ENCODE data around the gene ST8SIA1.

The ST8SIA1 gene

DNA sequence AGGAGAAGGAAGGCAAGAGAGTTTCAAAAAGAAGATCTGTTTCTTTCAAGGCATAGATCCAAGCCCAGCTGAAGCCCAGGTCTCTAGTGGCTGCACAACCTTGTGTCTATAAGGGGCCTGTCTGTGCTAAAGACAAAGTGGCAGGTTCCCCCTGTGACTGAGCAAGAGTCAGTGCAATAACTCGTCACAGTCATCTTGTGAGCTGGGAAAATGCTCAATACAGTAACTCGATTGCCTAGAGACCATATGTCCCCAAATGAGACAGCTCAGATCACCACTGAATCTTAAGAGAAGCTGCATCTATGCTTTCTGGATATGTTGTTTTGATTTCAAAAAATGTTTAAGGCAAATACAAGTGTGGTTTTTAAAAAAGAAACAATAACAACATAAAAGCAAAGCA, 24.2 kb downstream of the ST8SIA1 start:
- Histone ChIP-seq H3K27me3 (ENCODE audit: control insufficient read depth in 1 of 2, insufficient read depth in 2 of 2, low read length in 2 of 2) (no peaks in the 10 kb centered on the region), H3K4me3 (ENCODE audit: low read length in 2 of 2) (no peak overlapping the region), H3K9me3 (ENCODE audit: control insufficient read depth in 2 of 2, low read length in 2 of 2) (no peaks in the 10 kb centered on the region), H3K4me1 (ENCODE audit: control insufficient read depth, insufficient read depth, low read length) (no peaks in the 10 kb centered on the region), H3K36me3 (ENCODE audit: control insufficient read depth in 2 of 2, insufficient read depth in 2 of 2, low read length in 2 of 2) (peaks cover 0 to 2% of the 10 kb centered on the region in 2 donors), H3K9ac (ENCODE audit: low read length in 2 of 2) (no peak overlapping the region), H3K27ac (ENCODE audit: low read length) (no peak overlapping the region)

DNA sequence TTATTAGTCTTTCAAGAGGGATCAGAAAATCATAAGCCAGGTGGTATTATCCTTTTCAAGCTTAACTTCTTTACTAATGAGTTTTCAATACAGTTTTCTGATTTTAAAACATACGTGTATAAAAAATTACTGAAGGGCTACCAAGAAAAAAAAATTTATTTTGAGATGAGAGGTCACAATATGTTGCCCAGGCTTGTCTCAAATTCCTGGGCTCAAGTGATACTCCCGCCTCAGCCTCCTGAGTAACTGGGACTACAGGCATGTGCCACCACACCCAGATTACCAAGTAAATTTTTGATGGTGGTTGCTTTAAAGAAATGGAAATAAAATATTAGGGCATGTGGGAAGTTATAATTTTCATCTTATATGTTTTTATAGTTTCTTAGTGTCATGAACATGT, 26.7 kb downstream of the ST8SIA1 start:
- Histone ChIP-seq H3K27me3 (ENCODE audit: control insufficient read depth in 1 of 2, insufficient read depth in 2 of 2, low read length in 2 of 2) (no peaks in the 10 kb centered on the region), H3K9ac (ENCODE audit: low read length in 2 of 2) (no peak overlapping the region), H3K36me3 (ENCODE audit: control insufficient read depth in 2 of 2, insufficient read depth in 2 of 2, low read length in 2 of 2) (peaks cover 0 to 2% of the 10 kb centered on the region in 2 donors), H3K27ac (ENCODE audit: low read length) (no peak overlapping the region), H3K4me3 (ENCODE audit: low read length in 2 of 2) (no peak overlapping the region), H3K9me3 (ENCODE audit: control insufficient read depth in 2 of 2, low read length in 2 of 2) (no peaks in the 10 kb centered on the region), H3K4me1 (ENCODE audit: control insufficient read depth, insufficient read depth, low read length) (no peaks in the 10 kb centered on the region)

DNA sequence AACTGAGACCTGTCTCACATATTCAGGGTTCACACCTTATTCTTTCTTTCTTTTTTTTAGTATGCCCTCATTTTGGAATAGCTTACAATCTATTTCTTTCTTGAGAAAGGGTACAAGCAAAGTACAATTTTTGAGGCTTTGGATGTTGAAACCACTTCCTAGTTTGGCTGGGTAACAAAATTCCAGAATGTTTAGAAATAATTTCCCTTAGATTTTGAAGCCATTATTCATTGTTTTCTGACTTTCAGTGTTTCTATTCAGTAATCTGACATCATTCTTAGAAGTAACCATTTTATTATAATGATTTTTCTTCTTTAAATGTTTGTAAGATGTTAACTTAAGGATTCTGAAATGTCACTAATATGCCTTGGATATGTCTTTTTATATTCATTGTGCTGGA, 28.2 kb downstream of the ST8SIA1 start:
- Histone ChIP-seq H3K27me3 (ENCODE audit: control insufficient read depth in 1 of 2, insufficient read depth in 2 of 2, low read length in 2 of 2) (no peaks in the 10 kb centered on the region), H3K9me3 (ENCODE audit: control insufficient read depth in 2 of 2, low read length in 2 of 2) (no peaks in the 10 kb centered on the region), H3K4me3 (ENCODE audit: low read length in 2 of 2) (no peak overlapping the region), H3K27ac (ENCODE audit: low read length) (no peak overlapping the region), H3K36me3 (ENCODE audit: control insufficient read depth in 2 of 2, insufficient read depth in 2 of 2, low read length in 2 of 2) (peaks cover 0 to 2% of the 10 kb centered on the region in 2 donors), H3K9ac (ENCODE audit: low read length in 2 of 2) (no peak overlapping the region), H3K4me1 (ENCODE audit: control insufficient read depth, insufficient read depth, low read length) (no peaks in the 10 kb centered on the region)

DNA sequence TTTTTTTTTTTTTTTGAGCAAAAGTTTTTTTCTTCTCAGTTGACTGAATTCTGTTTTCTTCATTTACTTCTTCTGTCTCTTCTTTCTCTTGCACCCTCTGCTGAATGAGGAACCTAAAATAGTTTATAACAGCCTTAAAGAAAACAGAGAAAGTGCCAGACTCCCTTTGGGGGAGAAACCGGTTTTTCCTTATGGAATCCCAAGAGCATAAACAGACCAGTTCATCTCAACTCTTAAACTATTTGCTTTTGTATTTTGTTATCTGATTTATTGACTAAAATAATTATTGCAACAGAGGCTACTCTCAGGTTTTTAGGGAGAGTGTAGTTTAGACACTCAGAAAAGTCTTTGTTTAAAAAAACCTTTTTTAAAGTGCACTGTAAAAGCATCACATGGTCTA, 30.2 kb downstream of the ST8SIA1 start:
- Histone ChIP-seq H3K9ac (ENCODE audit: low read length in 2 of 2) (no peak overlapping the region), H3K27ac (ENCODE audit: low read length) (no peak overlapping the region), H3K36me3 (ENCODE audit: control insufficient read depth in 2 of 2, insufficient read depth in 2 of 2, low read length in 2 of 2) (peaks cover 0 to 2% of the 10 kb centered on the region in 2 donors), H3K27me3 (ENCODE audit: control insufficient read depth in 1 of 2, insufficient read depth in 2 of 2, low read length in 2 of 2) (no peaks in the 10 kb centered on the region), H3K4me1 (ENCODE audit: control insufficient read depth, insufficient read depth, low read length) (no peaks in the 10 kb centered on the region), H3K9me3 (ENCODE audit: control insufficient read depth in 2 of 2, low read length in 2 of 2) (no peaks in the 10 kb centered on the region), H3K4me3 (ENCODE audit: low read length in 2 of 2) (no peak overlapping the region)

DNA sequence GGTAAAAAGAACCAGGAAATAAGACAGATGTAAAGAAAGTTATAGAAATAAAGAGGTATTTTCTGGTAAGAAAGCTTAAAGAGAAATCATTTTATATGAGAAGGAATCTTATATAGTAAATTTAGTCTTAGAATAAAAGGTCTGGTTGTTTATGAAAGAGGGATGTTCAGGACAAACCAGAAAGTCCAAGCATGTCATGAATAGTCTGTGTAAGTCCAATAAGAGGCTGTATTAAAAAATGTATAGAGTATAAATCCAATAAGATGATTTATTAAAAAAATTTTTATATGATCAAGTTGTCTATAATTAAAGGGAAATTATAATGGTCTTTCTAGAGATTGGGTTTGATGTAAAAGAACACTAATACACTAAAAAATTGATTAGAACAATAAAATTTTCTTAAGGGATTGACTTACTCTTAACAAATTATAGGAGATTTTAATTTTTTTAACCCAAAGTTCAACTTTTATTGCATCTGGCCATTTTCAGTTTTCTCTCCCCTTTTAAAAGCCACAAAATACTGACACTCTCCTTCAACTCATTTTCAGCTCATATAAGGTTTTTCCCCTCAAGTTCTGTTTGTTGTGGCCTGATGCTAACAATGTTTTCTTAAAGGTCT, 35.1 kb downstream of the ST8SIA1 start:
- Histone ChIP-seq H3K27ac (ENCODE audit: low read length) (no peak overlapping the region), H3K9ac (ENCODE audit: low read length in 2 of 2) (no peak overlapping the region), H3K9me3 (ENCODE audit: control insufficient read depth in 2 of 2, low read length in 2 of 2) (no peaks in the 10 kb centered on the region), H3K36me3 (ENCODE audit: control insufficient read depth in 2 of 2, insufficient read depth in 2 of 2, low read length in 2 of 2) (no peaks in the 10 kb centered on the region), H3K4me3 (ENCODE audit: low read length in 2 of 2) (no peak overlapping the region), H3K4me1 (ENCODE audit: control insufficient read depth, insufficient read depth, low read length) (no peaks in the 10 kb centered on the region), H3K27me3 (ENCODE audit: control insufficient read depth in 1 of 2, insufficient read depth in 2 of 2, low read length in 2 of 2) (no peaks in the 10 kb centered on the region)

DNA sequence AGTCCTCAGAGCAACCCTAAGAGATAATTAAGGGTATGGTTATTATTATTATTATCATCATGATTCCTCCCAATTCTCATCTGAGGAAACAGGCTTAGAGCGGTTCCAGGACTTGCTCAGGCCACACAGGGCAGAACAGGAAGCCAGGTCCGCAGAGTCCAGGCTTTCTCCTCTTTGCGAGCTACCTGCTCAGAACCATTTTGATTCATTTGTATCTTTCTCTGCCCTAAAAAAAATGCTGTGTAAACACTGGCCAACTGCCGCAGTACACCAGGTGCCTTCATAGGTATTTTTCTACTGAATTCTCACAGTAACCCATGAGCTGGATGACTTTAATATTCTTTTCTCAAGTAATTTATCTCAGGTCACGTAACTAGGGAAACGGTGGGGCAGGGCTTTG, 45.3 kb downstream of the ST8SIA1 start:
- Histone ChIP-seq H3K36me3 (ENCODE audit: control insufficient read depth in 2 of 2, insufficient read depth in 2 of 2, low read length in 2 of 2) (no peaks in the 10 kb centered on the region), H3K4me3 (ENCODE audit: low read length in 2 of 2) (no peak overlapping the region), H3K27me3 (ENCODE audit: control insufficient read depth in 1 of 2, insufficient read depth in 2 of 2, low read length in 2 of 2) (no peaks in the 10 kb centered on the region), H3K27ac (ENCODE audit: low read length) (no peak overlapping the region), H3K4me1 (ENCODE audit: control insufficient read depth, insufficient read depth, low read length) (no peaks in the 10 kb centered on the region), H3K9me3 (ENCODE audit: control insufficient read depth in 2 of 2, low read length in 2 of 2) (peaks cover 0 to 2% of the 10 kb centered on the region in 2 donors), H3K9ac (ENCODE audit: low read length in 2 of 2) (no peak overlapping the region)

DNA sequence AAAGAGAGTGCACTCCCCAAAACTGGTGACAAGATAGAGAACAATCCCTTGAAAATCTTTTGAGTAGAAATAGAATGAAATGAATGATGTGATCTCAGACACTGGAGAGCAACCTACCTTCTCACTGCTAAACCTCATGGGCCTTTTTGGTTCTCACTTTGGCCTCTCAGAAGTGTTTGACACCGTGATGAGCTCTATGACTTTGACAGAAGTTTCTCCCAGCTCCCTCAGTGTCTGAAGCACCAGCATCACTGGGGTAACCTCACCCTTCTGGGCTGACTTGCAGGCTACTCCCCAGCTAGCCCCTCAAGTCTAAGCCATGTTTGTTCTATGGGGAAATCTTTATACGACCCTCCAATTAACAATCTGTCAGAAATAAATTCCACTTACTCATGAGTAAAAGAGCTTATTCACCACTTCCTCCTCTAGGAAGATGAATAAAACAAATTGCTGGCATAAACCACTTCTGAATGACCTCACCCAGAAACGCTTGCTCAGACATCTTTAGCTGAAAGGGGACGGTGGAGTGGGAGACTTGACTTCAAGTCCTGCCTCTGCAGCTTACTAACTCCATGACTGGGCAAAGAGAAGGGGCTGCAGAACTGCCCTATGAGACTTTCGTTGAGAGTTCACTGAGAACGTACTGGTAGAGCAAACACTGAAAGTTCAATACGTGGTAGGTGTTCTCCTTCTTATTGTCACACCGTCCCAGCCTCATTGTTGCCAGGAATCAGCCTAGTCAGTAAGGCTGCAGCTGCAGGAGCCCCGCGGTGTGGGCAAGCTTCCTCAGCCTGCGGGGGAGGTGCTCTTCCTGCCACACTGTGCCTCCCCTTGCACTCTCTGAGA, 46.5 kb downstream of the ST8SIA1 start:
- H3K4me3 ChIP-seq (ENCODE audit: low read length in 2 of 2): no peak overlapping the region
- peaks cover 3% of the 10 kb centered on the region for H3K4me1 ChIP-seq (ENCODE audit: control insufficient read depth, insufficient read depth, low read length)
- no peaks in the 10 kb centered on the region for H3K27me3 ChIP-seq (ENCODE audit: control insufficient read depth in 1 of 2, insufficient read depth in 2 of 2, low read length in 2 of 2)
- H3K36me3 ChIP-seq (ENCODE audit: control insufficient read depth in 2 of 2, insufficient read depth in 2 of 2, low read length in 2 of 2): no peaks in the 10 kb centered on the region
- H3K27ac ChIP-seq (ENCODE audit: low read length): no peak overlapping the region
- H3K9me3 ChIP-seq (ENCODE audit: control insufficient read depth in 2 of 2, low read length in 2 of 2): peaks cover 0 to 2% of the 10 kb centered on the region in 2 donors
- H3K9ac ChIP-seq (ENCODE audit: low read length in 2 of 2): no peak overlapping the region

DNA sequence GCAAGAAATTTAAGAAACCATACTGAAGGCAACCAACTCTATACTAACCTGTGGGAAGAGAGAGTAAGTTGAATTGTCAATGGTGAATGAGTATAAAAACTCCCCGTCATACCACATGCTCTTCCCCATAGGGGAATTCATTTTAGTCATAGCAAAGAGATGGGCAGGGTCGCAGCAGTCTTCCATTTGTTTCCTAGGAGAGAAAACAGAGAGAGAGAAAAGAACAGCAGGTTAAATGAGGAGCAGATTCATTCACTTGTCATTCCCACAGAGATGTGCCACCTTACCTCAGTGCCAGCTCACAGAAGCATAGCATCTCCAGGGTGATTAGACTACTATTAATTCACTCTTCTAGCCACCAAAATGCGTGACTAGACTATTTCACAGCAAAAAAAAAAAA, 47.4 kb downstream of the ST8SIA1 start:
- Histone ChIP-seq H3K9ac (ENCODE audit: low read length in 2 of 2) (no peak overlapping the region), H3K36me3 (ENCODE audit: control insufficient read depth in 2 of 2, insufficient read depth in 2 of 2, low read length in 2 of 2) (no peaks in the 10 kb centered on the region), H3K4me1 (ENCODE audit: control insufficient read depth, insufficient read depth, low read length) (peaks cover 6% of the 10 kb centered on the region), H3K4me3 (ENCODE audit: low read length in 2 of 2) (no peak overlapping the region), H3K27me3 (ENCODE audit: control insufficient read depth in 1 of 2, insufficient read depth in 2 of 2, low read length in 2 of 2) (no peaks in the 10 kb centered on the region), H3K9me3 (ENCODE audit: control insufficient read depth in 2 of 2, low read length in 2 of 2) (peaks cover 0 to 2% of the 10 kb centered on the region in 2 donors), H3K27ac (ENCODE audit: low read length) (no peak overlapping the region)

DNA sequence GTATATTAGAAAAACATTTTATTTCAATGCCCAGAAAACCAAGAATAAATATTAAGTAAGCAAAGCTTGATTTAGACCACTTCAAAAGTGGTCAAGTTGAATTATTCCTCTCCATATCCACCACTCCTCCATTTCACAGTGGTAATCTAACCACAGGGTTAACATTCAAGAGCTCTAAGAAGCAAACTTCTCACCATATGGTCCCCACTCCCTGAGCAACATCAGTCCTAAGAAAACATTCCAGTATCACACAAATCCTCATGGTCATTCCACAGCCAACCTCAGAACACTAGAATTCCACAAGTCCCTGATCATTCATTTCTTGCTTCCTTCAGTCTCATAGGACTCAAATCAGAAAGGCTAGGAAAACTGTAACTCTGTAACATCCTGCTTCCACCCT, 47.9 kb downstream of the ST8SIA1 start:
- Histone ChIP-seq H3K36me3 (ENCODE audit: control insufficient read depth in 2 of 2, insufficient read depth in 2 of 2, low read length in 2 of 2) (no peaks in the 10 kb centered on the region), H3K4me1 (ENCODE audit: control insufficient read depth, insufficient read depth, low read length) (peaks cover 9% of the 10 kb centered on the region), H3K9me3 (ENCODE audit: control insufficient read depth in 2 of 2, low read length in 2 of 2) (peaks cover 0 to 2% of the 10 kb centered on the region in 2 donors), H3K9ac (ENCODE audit: low read length in 2 of 2) (no peak overlapping the region), H3K4me3 (ENCODE audit: low read length in 2 of 2) (no peak overlapping the region), H3K27ac (ENCODE audit: low read length) (no peak overlapping the region), H3K27me3 (ENCODE audit: control insufficient read depth in 1 of 2, insufficient read depth in 2 of 2, low read length in 2 of 2) (no peaks in the 10 kb centered on the region)

DNA sequence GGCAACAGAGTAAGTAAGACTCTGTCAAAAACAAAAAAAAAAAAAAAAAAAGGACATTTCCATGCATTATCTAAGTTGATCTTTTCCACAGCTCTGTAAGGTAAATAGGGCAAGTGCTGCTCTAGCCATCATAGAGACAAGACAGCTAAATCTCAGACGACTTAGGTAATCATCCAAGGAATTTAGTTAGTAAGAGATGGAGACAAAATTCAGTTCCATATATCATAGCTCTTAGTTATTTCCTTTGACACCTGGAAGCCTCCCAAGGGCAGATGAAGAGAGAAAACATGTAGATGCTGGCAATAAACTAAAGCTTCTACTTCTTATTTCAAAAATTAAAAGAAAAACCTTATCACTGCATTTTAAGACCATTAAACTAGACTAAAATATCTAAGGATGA, 48.7 kb downstream of the ST8SIA1 start:
- Histone ChIP-seq H3K4me3 (ENCODE audit: low read length in 2 of 2) (no peak overlapping the region), H3K4me1 (ENCODE audit: control insufficient read depth, insufficient read depth, low read length) (peaks cover 11% of the 10 kb centered on the region), H3K27ac (ENCODE audit: low read length) (no peak overlapping the region), H3K36me3 (ENCODE audit: control insufficient read depth in 2 of 2, insufficient read depth in 2 of 2, low read length in 2 of 2) (no peaks in the 10 kb centered on the region), H3K27me3 (ENCODE audit: control insufficient read depth in 1 of 2, insufficient read depth in 2 of 2, low read length in 2 of 2) (no peaks in the 10 kb centered on the region), H3K9ac (ENCODE audit: low read length in 2 of 2) (no peak overlapping the region), H3K9me3 (ENCODE audit: control insufficient read depth in 2 of 2, low read length in 2 of 2) (peaks cover 0 to 2% of the 10 kb centered on the region in 2 donors)

DNA sequence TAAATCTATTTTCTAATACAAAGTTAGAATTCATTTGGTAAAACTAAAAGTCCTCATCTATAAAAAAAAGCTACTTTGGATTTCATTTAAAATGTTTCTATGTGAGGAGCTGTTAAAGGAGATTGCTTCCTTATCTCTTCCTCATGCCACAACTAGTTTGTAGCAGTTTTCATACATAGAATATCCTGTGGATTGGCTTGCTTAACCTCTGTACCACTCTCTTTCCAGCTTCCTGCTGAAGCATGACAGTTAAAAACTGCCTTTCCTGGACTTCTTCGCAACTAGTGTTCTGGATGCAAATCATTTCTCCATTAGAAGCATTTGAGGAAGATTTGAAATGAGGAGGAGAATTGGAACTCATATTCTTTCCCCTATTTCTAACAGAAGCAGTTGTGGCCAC, 49.6 kb downstream of the ST8SIA1 start:
- peaks cover 0 to 2% of the 10 kb centered on the region in 2 donors for H3K9me3 ChIP-seq (ENCODE audit: control insufficient read depth in 2 of 2, low read length in 2 of 2)
- no peak overlapping the region for H3K9ac ChIP-seq (ENCODE audit: low read length in 2 of 2)
- no peaks in the 10 kb centered on the region for H3K36me3 ChIP-seq (ENCODE audit: control insufficient read depth in 2 of 2, insufficient read depth in 2 of 2, low read length in 2 of 2)
- no peak overlapping the region for H3K27ac ChIP-seq (ENCODE audit: low read length)
- peaks cover 11% of the 10 kb centered on the region for H3K4me1 ChIP-seq (ENCODE audit: control insufficient read depth, insufficient read depth, low read length)
- no peak overlapping the region for H3K4me3 ChIP-seq (ENCODE audit: low read length in 2 of 2)
- no peaks in the 10 kb centered on the region for H3K27me3 ChIP-seq (ENCODE audit: control insufficient read depth in 1 of 2, insufficient read depth in 2 of 2, low read length in 2 of 2)
